GM06990 (cell line): ENCODE data around the gene SLC23A3.

Experiments
- DNase-seq: peaks from one replicate; pipeline ENCODE4 v3.0.0-alpha.2; 2011; ENCODE audit not compliant: insufficient read length; ENCODE audit errors: extremely low read depth
- H3K27me3 ChIP-seq: replicated peaks from 2 replicates; pipeline ENCODE4 v1.6.0; 2011; ENCODE audit warnings: low read length; ENCODE audit not compliant: control insufficient read depth, insufficient read depth
- H3K36me3 ChIP-seq: 2 replicates; pipeline ENCODE4 v1.5.1; 2011; ENCODE audit warnings: low read length; ENCODE audit not compliant: control insufficient read depth, insufficient read depth
- H3K4me3 ChIP-seq: replicated peaks from 2 replicates; pipeline ENCODE4 v1.5.1; 2011; ENCODE audit warnings: low read depth, mild to moderate bottlenecking, control low read depth, low read length
- CTCF ChIP-seq: IDR thresholded peaks from 2 replicates; pipeline ENCODE4 v1.5.1; 2011; ENCODE audit warnings: low read length, control low read depth, mild to moderate bottlenecking, inconsistent platforms; ENCODE audit not compliant: insufficient read depth, poor library complexity, severe bottlenecking

SLC23A3 gene

GRCh38 chr2:219142329-219142728, 27.5 kb downstream of the SLC23A3 start:
- TF ChIP-seq CTCF: no peak
- Histone ChIP-seq H3K36me3 (no peaks in the 10 kb centered on the region; the same call in none of the 2 replicates), H3K4me3 (no peak overlapping the region), H3K27me3 (no peaks in the 10 kb centered on the region)
- DNase-seq: no peak

- no peak overlapping the region for H3K4me3 ChIP-seq
- no peak for TF ChIP-seq CTCF
- no peak for DNase-seq
- no peaks in the 10 kb centered on the region for H3K27me3 ChIP-seq
- no peaks in the 10 kb centered on the region; the same call in none of the 2 replicates for H3K36me3 ChIP-seq
Observed at GRCh38 chr2:219140722-219141121, 29.1 kb downstream of the SLC23A3 start.

DNA sequence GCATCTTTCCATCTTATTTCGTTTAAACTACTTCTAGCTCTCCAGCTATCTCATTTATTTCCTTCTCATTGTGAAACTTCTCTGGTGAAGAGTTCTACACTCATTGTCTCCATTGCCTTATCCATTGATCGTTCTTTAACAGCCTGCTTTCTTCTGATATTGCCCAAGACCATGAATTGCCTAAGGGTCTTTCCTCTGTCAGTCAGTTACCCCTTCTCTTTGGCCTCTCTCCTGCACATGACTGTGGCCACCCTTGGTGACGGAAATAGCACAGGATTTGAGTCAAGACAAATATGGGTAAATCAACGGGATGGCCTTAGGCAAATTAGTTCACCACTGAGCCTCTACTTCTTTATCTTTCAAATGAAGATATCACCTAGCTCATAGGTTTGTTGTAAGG, 35.9 kb downstream of the SLC23A3 start:
- H3K36me3 ChIP-seq: no peaks in the 10 kb centered on the region
- H3K27me3 ChIP-seq: no peaks in the 10 kb centered on the region
- no peak for TF ChIP-seq CTCF
- DNase-seq: no peak
- no peak overlapping the region for H3K4me3 ChIP-seq

- no peak for DNase-seq
- TF ChIP-seq CTCF: no peak
- no peak overlapping the region for H3K4me3 ChIP-seq
- H3K27me3 ChIP-seq: no peaks in the 10 kb centered on the region
- H3K36me3 ChIP-seq: no peaks in the 10 kb centered on the region; the same call in 1 of the 2 replicates
Observed at GRCh38 chr2:219131744-219132143, 38.1 kb downstream of the SLC23A3 start.

- DNase-seq: no peak
- Histone ChIP-seq H3K4me3 (no peak overlapping the region), H3K27me3 (no peaks in the 10 kb centered on the region), H3K36me3 (no peaks in the 10 kb centered on the region; the same call in 1 of the 2 replicates)
- TF ChIP-seq CTCF: no peak
Observed at GRCh38 chr2:219131327-219131726, 38.5 kb downstream of the SLC23A3 start.

DNA sequence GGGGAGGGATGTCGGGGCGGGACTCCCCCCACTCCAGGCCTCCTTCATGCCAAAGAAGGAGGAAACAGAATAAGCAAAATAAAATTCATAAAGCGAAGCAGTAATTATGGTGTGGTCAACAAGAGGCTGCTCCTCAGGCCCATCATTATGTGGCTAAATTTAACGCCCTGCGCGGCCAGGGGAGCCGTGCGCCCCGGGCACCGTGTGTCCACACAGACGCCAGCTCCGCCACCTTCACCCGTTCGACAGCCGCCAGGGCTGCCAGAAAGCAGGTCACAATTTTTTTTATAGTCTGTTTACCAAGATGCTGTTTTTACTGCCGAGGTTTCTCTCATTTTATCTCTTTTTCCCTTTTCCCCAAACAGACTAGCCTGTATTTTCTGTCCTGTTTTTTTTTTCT, 40.2 kb downstream of the SLC23A3 start:
- no peak for TF ChIP-seq CTCF
- Histone ChIP-seq H3K4me3 (no peak overlapping the region), H3K27me3 (no peaks in the 10 kb centered on the region), H3K36me3 (no peaks in the 10 kb centered on the region; the same call in 1 of the 2 replicates)
- no peak for DNase-seq
